Measurements from ENCODE around the gene CFAP74. TPM values are rescaled to one million over a fixed set of nuclear protein-coding genes. Genes with fewer than 3 reads are reported as not detected.

CFAP74 gene
- polyA plus RNA-seq, 1 donor from 2014 or later: 0.22 TPM

GRCh38 chr1:1883092-1883873 lies 120.3 kb downstream of the CFAP74 start:
- Histone ChIP-seq H3K9ac (ENCODE audit: low read length) (no peak overlapping the region), H4K20me1 (ENCODE audit: insufficient read depth) (peaks cover 55% of the 10 kb centered on the region)

GRCh38 chr1:1881727-1882126 lies 121.9 kb downstream of the CFAP74 start:
- no peaks in the 10 kb centered on the region for H3K36me3 ChIP-seq (ENCODE audit: insufficient read depth, low read length)
- H3K4me3 ChIP-seq (ENCODE audit: low read length): no peak overlapping the region
- H3F3A ChIP-seq (ENCODE audit: insufficient read depth, low read length, poor library complexity, severe bottlenecking): no peaks in the 10 kb centered on the region
- H3K9me3 ChIP-seq (ENCODE audit: low read length): no peaks in the 10 kb centered on the region
- H3K9me2 ChIP-seq (ENCODE audit: insufficient read depth, low read length): no peaks in the 10 kb centered on the region
- H3K9ac ChIP-seq (ENCODE audit: low read length): no peak overlapping the region
- no peak overlapping the region for H3K27ac ChIP-seq (ENCODE audit: low read length)
- H3K79me2 ChIP-seq (replicated peaks; ENCODE audit: insufficient read depth, low read length): peaks cover 93% of the 10 kb centered on the region
- H2AFZ ChIP-seq (ENCODE audit: low read depth, low read length): no peak overlapping the region
- H4K20me1 ChIP-seq (ENCODE audit: insufficient read depth): peaks cover 51% of the 10 kb centered on the region
- H3K27me3 ChIP-seq (ENCODE audit: insufficient read depth, low read depth, low read length): no peaks in the 10 kb centered on the region
- H3K4me2 ChIP-seq (ENCODE audit: low read length): no peak overlapping the region
- TF ChIP-seq SMC3 (conservative IDR thresholded peaks at IDR 0.05; ENCODE audit: poor library complexity): no peak
- TF ChIP-seq EZH2 (IDR thresholded peaks at IDR 0.05; ENCODE audit: borderline replicate concordance, insufficient read depth, low read length, poor library complexity, severe bottlenecking): no peak
- no peak for TF ChIP-seq RAD21 (conservative IDR thresholded peaks at IDR 0.05)
- TF ChIP-seq EP300 (conservative IDR thresholded peaks at IDR 0.05; ENCODE audit: poor library complexity, severe bottlenecking): no peak
- no peak for TF ChIP-seq MXI1 (conservative IDR thresholded peaks at IDR 0.05; ENCODE audit: poor library complexity, severe bottlenecking)
- no peak for TF ChIP-seq REST (IDR thresholded peaks at IDR 0.05; ENCODE audit: borderline replicate concordance)
- no peak for TF ChIP-seq TAF1 (IDR thresholded peaks at IDR 0.05; ENCODE audit: low read depth)

More at GRCh38 chr1:1883092-1883873, 120.3 kb downstream of the CFAP74 start:
- H3K4me2 ChIP-seq (ENCODE audit: low read length): no peak overlapping the region
- no peaks in the 10 kb centered on the region for H3K9me3 ChIP-seq (ENCODE audit: low read length)
- H2AFZ ChIP-seq (ENCODE audit: low read depth, low read length): no peak overlapping the region
- no peaks in the 10 kb centered on the region for H3K27me3 ChIP-seq (ENCODE audit: insufficient read depth, low read depth, low read length)
- H3F3A ChIP-seq (ENCODE audit: insufficient read depth, low read length, poor library complexity, severe bottlenecking): no peaks in the 10 kb centered on the region
- no peaks in the 10 kb centered on the region for H3K36me3 ChIP-seq (ENCODE audit: insufficient read depth, low read length)
- no peak overlapping the region for H3K4me3 ChIP-seq (ENCODE audit: low read length)
- TF ChIP-seq RAD21 (conservative IDR thresholded peaks at IDR 0.05) (no peak), EZH2 (IDR thresholded peaks at IDR 0.05; ENCODE audit: borderline replicate concordance, insufficient read depth, low read length, poor library complexity, severe bottlenecking) (no peak), POLR2AphosphoS5 (IDR thresholded peaks at IDR 0.05) (no peak), EP300 (conservative IDR thresholded peaks at IDR 0.05; ENCODE audit: poor library complexity, severe bottlenecking) (no peak), MXI1 (conservative IDR thresholded peaks at IDR 0.05; ENCODE audit: poor library complexity, severe bottlenecking) (no peak), REST (IDR thresholded peaks at IDR 0.05; ENCODE audit: borderline replicate concordance) (no peak), SMC3 (conservative IDR thresholded peaks at IDR 0.05; ENCODE audit: poor library complexity) (no peak), TAF1 (IDR thresholded peaks at IDR 0.05; ENCODE audit: low read depth) (no peak), CTCF (IDR thresholded peaks at IDR 0.05; ENCODE audit: poor library complexity, severe bottlenecking) (no peak)
- H3K79me2 ChIP-seq (replicated peaks; ENCODE audit: insufficient read depth, low read length): peaks cover 94% of the 10 kb centered on the region
- no peaks in the 10 kb centered on the region for H3K9me2 ChIP-seq (ENCODE audit: insufficient read depth, low read length)
- no peak overlapping the region for H3K27ac ChIP-seq (ENCODE audit: low read length)

Measured in neural cell (in vitro differentiated cells).